ACHN (cell line): ENCODE results near the gene SART3.
"Not testable (repeated sequence)": the region's sequence is repeated elsewhere in the genome, so short reads cannot be mapped to it uniquely, and the experiment has no call there.

Experiments used
- DNase-seq: peaks from one replicate; pipeline ENCODE4 v3.0.0-alpha.2; 2015
- in situ Hi-C: cut with HindIII; loops from 2 replicates; pipeline ENCODE4 v1.10.0; 2017; ENCODE audit warnings: low sequenced_read_pairs, low pct_ligation_motif_present, low pct_unique_long_range_greater_than_20kb

SART3 gene

GRCh38 chr12:108584456-108585065 lies 23.6 kb upstream of the SART3 start:
- no peak for DNase-seq
- in situ Hi-C loops, result no loop called here

- in situ Hi-C loops, result no loop called here
- no peak for DNase-seq
These were observed 23.0 kb upstream of the SART3 start for GRCh38 chr12:108583991-108584390.

- in situ Hi-C loops, result no loop called here
- DNase-seq, result no peak
These were observed 22.2 kb upstream of the SART3 start for GRCh38 chr12:108582978-108583770.

- no peak for DNase-seq
- in situ Hi-C loops, result no loop called here
These were observed 21.5 kb upstream of the SART3 start for GRCh38 chr12:108582509-108582908.

- DNase-seq, result no peak
These were observed 20.6 kb upstream of the SART3 start for GRCh38 chr12:108581311-108582227.

GRCh38 chr12:108580531-108580930 lies 19.6 kb upstream of the SART3 start:
- in situ Hi-C loops, result no loop called here
- no peak for DNase-seq

More at GRCh38 chr12:108581311-108582227, 20.6 kb upstream of the SART3 start:
- in situ Hi-C loops, result no loop called here

- in situ Hi-C loops, result no loop called here
- DNase-seq, result no peak
These were observed 17.8 kb upstream of the SART3 start for GRCh38 chr12:108578813-108579212.

GRCh38 chr12:108578264-108578663 lies 17.3 kb upstream of the SART3 start:
- in situ Hi-C loops, result no loop called here
- no peak for DNase-seq

GRCh38 chr12:108577458-108577857 lies 16.5 kb upstream of the SART3 start:
- in situ Hi-C loops, result no loop called here
- no peak for DNase-seq

- DNase-seq, result peak; percentile 57
These were observed 15.8 kb upstream of the SART3 start for GRCh38 chr12:108576660-108577234.

GRCh38 chr12:108575199-108575912 lies 14.4 kb upstream of the SART3 start:
- DNase-seq, result no peak
- in situ Hi-C loops, result no loop called here

More at GRCh38 chr12:108576660-108577234, 15.8 kb upstream of the SART3 start:
- in situ Hi-C loops, result no loop called here

GRCh38 chr12:108574276-108574675 lies 13.3 kb upstream of the SART3 start:
- in situ Hi-C loops, DNase-seq: not testable (repeated sequence)

GRCh38 chr12:108573317-108573716 lies 12.3 kb upstream of the SART3 start:
- DNase-seq, result no peak
- in situ Hi-C loops, result no loop called here

GRCh38 chr12:108572166-108572790 lies 11.3 kb upstream of the SART3 start:
- DNase-seq, result no peak
- in situ Hi-C loops, result no loop called here

GRCh38 chr12:108571609-108572165 lies 10.7 kb upstream of the SART3 start:
- in situ Hi-C loops, result no loop called here
- no peak for DNase-seq

GRCh38 chr12:108570743-108571608 lies 10.0 kb upstream of the SART3 start:
- in situ Hi-C loops, result no loop called here
- peak; percentile 67 for DNase-seq
